Measurements from ENCODE around the gene LYPD6B.

- TF ChIP-seq, protein P1, sequence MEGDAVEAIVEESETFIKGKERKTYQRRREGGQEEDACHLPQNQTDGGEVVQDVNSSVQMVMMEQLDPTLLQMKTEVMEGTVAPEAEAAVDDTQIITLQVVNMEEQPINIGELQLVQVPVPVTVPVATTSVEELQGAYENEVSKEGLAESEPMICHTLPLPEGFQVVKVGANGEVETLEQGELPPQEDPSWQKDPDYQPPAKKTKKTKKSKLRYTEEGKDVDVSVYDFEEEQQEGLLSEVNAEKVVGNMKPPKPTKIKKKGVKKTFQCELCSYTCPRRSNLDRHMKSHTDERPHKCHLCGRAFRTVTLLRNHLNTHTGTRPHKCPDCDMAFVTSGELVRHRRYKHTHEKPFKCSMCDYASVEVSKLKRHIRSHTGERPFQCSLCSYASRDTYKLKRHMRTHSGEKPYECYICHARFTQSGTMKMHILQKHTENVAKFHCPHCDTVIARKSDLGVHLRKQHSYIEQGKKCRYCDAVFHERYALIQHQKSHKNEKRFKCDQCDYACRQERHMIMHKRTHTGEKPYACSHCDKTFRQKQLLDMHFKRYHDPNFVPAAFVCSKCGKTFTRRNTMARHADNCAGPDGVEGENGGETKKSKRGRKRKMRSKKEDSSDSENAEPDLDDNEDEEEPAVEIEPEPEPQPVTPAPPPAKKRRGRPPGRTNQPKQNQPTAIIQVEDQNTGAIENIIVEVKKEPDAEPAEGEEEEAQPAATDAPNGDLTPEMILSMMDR (conservative IDR thresholded peaks at IDR 0.05; ENCODE audit: low read length), result no peak
- TF ChIP-seq EZH2phosphoT487 (IDR thresholded peaks at IDR 0.05; ENCODE audit: borderline replicate concordance), result no peak
Observed at GRCh38 chr2:149103081-149103620, 64.7 kb downstream of the LYPD6B start.

All from Loucy (cell line).